NCI-H1105 (cell line): Measurements from ENCODE around the gene ARMCX4.
A peak's percentile ranks its signal among the peaks of the same experiment; 100 is the strongest.
"Not testable (repeated sequence)": the region's sequence is repeated elsewhere in the genome, so short reads cannot be mapped to it uniquely, and the experiment has no call there.

Experiments
- DNase-seq: peaks from one replicate; lab custom pipeline; 2025; lab: John Stamatoyannopoulos, UW

Gene ARMCX4

GRCh38 chrX:101485212-101485949 lies at the start of gene ARMCX4:
Gene ARMCX4, plus strand, starts transcription at chrX:101485456. Its CDS starts 3,134 bp downstream, at chrX:101488590.
- DNase-seq: peak; percentile 66

DNA sequence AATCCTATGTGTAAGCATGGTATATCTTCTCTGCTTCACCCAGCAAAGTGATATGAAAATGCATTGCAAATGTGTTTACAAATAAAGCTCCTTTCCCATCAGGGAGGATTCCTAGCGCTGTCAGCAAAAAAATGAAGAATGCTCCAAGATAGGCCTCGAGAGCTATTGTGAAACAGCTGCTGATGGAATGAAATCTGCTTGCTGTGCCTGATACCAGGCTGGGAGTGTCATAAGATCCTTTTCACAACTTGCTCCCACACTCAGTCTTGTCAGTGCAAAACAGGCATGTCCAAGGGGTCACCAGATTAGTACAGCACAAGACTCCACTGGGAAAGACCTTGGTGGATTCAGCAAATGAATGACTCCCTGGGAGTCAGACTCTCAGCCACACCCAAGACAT lies 43.2 kb upstream of the ARMCX4 start:
- no peak for DNase-seq

DNA sequence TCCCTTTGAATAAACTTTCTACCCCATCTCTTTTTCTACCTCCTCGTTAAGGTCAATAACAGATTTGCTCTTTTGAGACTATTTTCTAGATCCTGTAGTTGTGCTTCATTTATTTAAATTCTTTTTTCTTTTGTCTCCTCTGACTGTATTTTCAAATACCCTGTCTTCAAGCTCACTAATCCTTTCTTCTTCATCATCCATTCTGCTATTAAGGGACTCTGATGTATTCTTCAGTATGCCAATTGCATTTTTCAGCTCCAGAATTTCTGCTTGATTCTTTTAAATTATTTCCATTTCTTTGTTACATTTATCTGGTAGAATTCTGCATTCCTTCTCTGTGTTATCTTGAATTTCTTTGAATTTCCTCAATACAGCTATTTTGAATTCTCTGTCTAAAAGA lies 36.0 kb upstream of the ARMCX4 start:
- DNase-seq: no peak

- no peak for DNase-seq
These were observed 35.2 kb upstream of the ARMCX4 start for GRCh38 chrX:101450085-101450484.

DNA sequence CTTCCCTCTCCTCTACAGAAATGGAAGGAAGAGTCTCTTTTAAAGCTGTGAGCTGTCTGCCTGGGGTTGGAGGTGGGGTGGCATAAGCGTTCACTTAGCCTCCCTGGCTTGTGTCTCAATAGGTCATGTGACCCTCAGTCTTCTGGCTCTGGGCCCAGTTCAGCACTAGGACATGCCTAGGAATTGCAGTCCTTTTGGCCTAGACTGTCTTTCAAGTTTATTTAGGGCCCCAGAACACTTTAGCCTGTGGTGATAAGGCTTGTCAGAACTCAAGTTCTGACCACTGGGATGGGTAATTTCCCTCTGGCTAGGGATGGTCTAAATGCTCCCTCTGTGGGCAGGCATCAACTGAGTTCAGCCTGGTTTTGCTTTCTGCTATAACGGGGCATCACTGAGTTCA lies 34.3 kb upstream of the ARMCX4 start:
- DNase-seq: no peak

GRCh38 chrX:101452056-101452455 lies 33.2 kb upstream of the ARMCX4 start:
- DNase-seq: no peak

DNA sequence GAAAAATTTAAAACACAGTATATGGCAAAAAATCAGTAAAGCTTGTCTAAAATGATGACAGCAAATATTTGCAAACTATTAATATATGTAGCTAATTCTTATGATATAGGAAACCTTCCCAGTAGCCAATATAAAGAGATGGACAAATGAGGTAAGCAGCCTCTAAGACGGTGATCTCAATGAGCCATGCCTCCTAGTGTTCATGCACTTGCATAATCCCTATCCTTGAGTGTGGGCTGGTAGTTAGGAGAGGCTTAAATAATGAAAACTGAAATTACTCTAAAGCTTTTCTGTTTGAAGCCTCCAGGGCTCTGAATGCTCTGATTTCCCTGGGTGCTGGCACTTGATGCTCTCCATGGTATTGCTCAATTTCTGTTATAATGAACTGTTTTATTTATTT lies 24.6 kb upstream of the ARMCX4 start:
- no peak for DNase-seq

- DNase-seq: peak; percentile 51
These were observed 22.4 kb upstream of the ARMCX4 start for GRCh38 chrX:101462892-101463291.

GRCh38 chrX:101478366-101478765 lies 6.9 kb upstream of the ARMCX4 start:
- no peak for DNase-seq

DNA sequence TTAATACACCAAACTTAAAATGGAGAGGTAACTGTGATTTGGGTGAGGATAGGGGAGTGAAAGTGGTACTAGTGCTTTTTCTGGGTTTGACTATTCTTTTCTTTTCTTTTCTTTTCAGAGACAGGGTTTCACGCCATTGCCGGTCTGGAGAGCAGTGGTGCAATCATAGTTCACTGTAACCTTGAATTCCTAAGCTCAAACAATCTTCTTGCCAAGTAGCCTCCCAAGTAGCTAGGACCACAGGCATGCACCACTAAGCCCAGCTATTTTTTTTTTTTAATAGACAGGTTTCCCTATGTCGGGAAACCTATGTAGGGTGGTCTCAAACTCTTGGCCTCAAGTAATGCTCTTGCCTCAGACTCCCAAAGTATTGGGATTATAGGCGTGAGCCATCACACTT lies 3.0 kb upstream of the ARMCX4 start:
- no peak for DNase-seq

- no peak for DNase-seq
These were observed 1.6 kb upstream of the ARMCX4 start for GRCh38 chrX:101483705-101484104.

DNA sequence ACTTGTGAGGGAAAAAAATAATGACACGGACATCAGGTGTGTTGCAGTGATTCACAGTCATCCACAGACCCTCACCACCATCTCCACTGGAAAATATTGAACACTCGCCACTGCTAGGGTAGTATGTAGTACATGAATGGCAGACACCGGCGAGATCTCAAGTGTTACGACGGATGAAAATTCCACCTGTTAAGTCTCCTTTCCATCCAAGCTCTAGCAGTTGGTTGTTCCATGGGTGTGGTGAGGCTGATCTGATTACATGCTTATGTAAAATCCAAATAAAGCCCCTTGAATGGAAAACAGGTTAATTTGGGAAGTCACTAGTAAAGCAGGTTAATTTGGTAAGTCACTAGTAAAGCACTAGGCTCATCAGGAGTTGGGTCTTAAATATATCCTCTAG lies 1.1 kb upstream of the ARMCX4 start:
- DNase-seq: no peak

- DNase-seq: no peak
These were observed 3.5 kb downstream of the ARMCX4 start for GRCh38 chrX:101488796-101489195.

- no peak for DNase-seq
These were observed 6.7 kb downstream of the ARMCX4 start for GRCh38 chrX:101491943-101492342.

DNA sequence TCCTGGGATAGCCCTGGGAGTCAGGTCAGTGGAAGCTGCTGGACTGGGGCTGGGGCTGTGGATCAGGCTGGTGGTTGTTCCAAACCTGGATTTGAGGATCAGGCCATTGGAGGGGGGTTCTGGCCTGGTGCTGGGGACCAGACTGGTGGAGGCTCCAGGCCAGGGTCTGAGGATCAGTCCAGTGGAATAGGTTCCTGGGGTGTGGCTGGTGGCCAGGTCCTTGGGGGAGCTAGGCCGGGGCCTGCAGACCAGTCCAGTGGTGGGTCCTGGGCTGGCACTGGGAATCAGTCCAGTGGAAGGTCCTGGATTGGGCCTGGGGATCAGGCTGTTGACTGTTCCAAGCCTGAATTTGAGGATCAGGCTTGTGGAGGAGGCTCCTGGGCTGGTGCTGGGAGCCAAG lies 8.0 kb downstream of the ARMCX4 start:
- no peak for DNase-seq

- not testable (repeated sequence) for DNase-seq
These were observed 17.7 kb downstream of the ARMCX4 start for GRCh38 chrX:101502929-101503328.

DNA sequence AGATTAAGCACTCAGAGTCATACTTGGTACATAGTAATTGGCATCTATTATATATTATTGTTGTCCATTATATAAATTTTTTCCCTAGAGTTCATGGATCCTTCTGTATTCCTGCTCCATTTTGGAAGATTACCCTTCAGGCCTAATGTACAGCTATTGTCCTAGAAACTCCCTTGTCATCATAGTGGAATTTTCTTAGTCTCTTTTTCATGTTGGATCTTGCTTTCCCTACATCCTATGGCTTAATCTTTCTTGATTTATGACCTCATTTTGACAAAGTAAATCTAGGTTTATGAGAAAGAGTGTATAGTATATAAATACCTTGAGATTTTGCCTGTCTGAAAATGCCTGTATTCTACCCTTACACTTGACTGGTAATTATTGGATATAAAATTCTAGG lies 22.1 kb downstream of the ARMCX4 start:
- no peak for DNase-seq

DNA sequence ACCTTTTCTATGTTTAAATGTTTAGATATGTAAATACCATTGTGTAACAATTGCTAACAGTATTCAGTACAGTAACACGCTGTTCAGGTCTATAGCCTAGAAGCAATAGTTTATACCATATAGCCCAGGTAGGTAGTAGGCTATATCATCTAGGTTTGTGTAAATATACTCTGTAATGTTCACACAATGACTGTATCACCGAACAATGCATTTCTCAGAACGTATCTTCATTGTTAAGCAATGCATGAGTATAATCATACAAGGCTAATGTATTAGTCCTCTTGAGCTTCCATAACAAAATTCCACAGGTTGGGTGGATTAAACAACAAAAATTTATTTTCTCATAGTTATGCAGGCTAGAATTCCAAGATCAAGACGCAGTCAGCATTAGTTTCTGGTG lies 22.7 kb downstream of the ARMCX4 start:
- DNase-seq: no peak

DNA sequence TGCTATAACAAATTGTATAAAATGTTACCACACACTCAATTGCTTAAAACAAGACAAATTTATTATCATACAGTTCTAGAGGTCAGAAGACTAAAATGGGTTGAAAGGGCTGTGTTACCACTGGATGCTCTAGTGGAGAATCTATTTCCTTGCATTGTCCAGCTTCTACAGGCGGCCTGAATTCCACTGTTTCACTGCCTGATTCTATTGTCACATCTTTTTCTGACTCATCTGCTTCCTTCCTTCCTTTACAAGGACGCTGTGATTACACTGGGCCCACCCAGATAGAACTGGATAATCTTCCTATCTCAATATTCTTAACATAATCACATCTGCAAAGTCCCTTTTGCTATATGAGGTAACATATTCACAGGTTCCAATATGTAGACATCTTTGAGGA lies 45.7 kb downstream of the ARMCX4 start:
- no peak for DNase-seq
